ENCODE measurements around the gene IQCN.

Gene IQCN, protein sequence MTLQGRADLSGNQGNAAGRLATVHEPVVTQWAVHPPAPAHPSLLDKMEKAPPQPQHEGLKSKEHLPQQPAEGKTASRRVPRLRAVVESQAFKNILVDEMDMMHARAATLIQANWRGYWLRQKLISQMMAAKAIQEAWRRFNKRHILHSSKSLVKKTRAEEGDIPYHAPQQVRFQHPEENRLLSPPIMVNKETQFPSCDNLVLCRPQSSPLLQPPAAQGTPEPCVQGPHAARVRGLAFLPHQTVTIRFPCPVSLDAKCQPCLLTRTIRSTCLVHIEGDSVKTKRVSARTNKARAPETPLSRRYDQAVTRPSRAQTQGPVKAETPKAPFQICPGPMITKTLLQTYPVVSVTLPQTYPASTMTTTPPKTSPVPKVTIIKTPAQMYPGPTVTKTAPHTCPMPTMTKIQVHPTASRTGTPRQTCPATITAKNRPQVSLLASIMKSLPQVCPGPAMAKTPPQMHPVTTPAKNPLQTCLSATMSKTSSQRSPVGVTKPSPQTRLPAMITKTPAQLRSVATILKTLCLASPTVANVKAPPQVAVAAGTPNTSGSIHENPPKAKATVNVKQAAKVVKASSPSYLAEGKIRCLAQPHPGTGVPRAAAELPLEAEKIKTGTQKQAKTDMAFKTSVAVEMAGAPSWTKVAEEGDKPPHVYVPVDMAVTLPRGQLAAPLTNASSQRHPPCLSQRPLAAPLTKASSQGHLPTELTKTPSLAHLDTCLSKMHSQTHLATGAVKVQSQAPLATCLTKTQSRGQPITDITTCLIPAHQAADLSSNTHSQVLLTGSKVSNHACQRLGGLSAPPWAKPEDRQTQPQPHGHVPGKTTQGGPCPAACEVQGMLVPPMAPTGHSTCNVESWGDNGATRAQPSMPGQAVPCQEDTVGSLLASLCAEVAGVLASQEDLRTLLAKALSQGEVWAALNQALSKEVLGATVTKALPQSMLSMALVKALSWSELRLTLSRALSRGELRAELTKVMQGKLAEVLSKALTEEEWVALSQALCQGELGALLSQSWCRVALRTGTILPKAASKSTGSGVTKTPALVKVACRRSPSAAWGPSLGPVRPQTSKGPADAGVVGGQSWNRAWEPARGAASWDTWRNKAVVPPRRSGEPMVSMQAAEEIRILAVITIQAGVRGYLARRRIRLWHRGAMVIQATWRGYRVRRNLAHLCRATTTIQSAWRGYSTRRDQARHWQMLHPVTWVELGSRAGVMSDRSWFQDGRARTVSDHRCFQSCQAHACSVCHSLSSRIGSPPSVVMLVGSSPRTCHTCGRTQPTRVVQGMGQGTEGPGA (N-terminal part only)

DNA sequence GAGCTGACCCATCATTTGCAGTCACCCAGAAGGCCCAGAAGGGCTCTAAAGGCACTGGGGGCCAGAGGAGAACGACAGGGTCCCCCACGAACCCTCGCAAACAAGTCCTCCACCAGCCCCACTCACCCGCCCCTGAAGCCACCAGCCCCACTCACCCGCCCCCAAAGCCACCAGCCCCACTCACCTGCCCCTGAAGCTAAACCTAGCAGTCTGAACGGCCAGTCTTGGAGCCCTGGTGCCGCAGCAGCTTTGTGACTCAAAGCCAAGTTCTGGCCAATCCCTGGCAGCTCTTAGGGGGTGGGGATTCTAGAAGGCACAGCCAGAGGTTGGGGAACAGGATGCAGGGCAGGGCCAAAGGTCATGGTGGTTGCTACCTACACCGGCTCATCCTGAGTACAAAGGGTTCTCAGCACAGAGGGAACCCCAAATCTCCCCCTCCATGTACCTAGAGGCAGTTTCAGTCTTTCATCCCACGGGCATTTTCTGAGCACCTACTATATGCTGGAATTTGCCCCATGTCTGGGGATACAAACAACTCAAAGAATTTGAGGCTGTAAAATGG lies at the start of gene IQCN:
Gene IQCN (minus strand): TSS at position 234 of the 562 bp plus-strand sequence. CDS start 4,974 bp downstream, outside the sequence.
- DNase-seq = peak; percentile 44

GRCh38 chr19:18322759-18323460 lies 48.7 kb upstream of the IQCN start, which contains the start of gene LSM4:
Gene LSM4 (minus strand): TSS chr19:18323076. CDS start chr19:18323020, 56 bp downstream.
- peak; percentile 100 for DNase-seq

GRCh38 chr19:18322318-18322758 lies 48.1 kb upstream of the IQCN start:
- DNase-seq = peak; percentile 72

- DNase-seq = no peak
Measured at GRCh38 chr19:18321734-18322102, 47.5 kb upstream of the IQCN start.

DNA sequence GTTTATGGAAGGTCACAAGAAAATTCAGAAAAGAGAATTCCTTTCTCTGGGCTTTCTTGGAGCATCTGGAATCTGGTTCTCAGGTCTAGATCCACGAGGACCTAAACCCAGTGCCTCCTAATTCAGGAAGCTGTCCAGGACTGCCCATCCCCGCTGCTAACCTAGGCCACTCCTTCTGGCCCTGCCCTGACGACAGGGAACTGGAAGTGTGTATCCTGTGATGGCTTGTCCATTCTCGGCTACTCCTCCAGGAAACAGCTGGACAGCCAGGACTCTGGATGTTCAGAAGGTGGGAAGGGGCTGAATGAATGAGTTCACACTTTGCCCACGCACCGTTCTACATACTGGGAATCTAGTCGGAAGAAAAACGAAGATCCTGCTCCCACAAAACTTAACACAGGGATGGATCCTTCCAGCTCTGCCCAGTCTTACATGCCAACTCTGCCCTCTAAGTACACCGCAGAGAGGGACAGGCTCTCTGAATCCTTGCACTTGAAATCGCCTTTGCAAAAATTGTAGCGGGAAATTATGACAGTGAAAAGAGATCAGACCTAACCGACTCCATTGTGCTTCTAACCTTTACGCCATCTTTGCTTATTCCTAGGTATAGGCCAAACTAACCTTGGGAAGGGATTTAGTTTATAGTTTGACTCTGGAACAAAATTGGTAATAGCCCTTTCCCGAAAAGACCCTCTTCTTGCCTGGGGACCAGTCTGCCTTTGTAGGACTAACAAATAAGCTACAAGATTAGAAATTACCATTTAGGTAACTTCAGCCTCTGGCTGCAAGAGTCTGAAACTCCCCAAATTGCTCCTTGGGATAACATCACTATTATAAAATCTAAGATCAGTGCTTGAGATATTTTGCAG lies 46.8 kb upstream of the IQCN start:
- no peak for DNase-seq

GRCh38 chr19:18319591-18320135 lies 45.4 kb upstream of the IQCN start:
- DNase-seq = no peak

- DNase-seq = no peak
Measured at GRCh38 chr19:18317961-18318800, 43.9 kb upstream of the IQCN start.

- no peak for DNase-seq
Measured at GRCh38 chr19:18313398-18313797, 39.1 kb upstream of the IQCN start.

- DNase-seq = no peak
Measured at GRCh38 chr19:18312092-18312534, 37.9 kb upstream of the IQCN start.

DNA sequence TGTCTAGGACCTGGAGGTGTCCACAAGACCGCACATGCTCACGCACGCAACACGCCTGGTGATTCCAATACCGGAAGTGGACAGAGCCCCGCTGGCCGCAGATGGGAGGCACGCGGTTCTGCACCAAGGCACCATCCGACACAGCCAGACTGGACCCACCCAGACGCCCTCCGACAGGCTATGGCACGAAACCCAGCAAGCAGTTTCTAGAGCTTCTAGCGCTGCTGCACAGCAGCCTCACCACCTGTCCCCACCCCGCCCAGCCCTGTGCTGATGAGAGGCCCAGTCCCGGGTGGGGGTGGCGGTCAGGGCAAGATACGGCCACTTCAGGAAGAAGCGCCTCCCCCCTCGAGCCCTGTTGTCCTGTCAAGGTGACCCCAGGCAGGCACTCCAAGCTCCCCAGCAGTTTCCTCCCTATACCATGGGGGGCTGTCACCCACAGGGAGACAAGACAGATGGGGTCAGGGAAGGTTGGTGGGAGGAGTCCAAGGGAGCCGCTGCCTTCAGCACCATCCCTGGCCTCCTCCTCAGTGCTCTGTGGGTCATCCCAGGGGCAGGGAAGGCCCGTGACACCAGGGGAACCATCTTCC lies 37.3 kb upstream of the IQCN start:
- no peak for DNase-seq

DNA sequence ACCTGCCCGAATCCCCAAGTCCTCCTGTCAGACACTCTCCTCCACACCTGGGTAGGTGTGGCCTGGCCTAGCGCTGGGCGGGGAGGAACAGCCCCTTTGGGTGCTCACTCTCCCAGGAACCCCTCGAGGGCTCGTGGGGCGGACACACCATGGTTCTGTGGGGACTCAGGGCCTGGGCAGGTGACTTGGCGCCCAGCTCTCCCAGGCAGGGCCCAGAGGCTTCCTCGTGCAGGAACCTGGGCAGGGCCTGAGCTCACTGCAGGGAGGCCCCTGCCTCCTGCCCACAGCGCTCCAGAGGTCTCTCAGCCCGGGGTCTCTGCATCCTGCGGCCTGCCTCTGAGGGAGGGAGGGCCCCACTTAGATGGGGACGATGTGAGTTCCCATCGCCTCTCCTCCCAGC lies 36.7 kb upstream of the IQCN start:
- no peak for DNase-seq

GRCh38 chr19:18310118-18310909 lies 36.1 kb upstream of the IQCN start:
- no peak for DNase-seq

GRCh38 chr19:18309525-18310064 lies 35.3 kb upstream of the IQCN start:
- DNase-seq = no peak

DNA sequence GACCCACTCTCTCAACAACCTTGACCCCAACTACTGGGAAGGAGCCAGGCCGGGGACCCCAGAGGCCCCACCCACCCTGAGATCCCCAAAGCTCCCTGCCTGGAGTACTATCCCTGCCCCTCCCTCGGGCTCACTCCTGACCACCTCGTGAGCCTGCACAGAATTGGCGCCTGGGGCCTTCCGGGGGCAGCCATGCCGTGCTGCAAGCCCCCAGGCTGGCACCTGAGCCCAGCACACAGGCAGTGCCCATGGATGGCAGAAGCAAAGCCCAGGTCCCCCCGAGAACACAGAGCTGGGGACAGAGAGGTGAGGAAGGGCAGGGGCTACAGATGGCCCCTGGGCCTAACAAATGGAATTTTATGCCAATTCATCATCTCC lies 34.7 kb upstream of the IQCN start:
- no peak for DNase-seq

DNA sequence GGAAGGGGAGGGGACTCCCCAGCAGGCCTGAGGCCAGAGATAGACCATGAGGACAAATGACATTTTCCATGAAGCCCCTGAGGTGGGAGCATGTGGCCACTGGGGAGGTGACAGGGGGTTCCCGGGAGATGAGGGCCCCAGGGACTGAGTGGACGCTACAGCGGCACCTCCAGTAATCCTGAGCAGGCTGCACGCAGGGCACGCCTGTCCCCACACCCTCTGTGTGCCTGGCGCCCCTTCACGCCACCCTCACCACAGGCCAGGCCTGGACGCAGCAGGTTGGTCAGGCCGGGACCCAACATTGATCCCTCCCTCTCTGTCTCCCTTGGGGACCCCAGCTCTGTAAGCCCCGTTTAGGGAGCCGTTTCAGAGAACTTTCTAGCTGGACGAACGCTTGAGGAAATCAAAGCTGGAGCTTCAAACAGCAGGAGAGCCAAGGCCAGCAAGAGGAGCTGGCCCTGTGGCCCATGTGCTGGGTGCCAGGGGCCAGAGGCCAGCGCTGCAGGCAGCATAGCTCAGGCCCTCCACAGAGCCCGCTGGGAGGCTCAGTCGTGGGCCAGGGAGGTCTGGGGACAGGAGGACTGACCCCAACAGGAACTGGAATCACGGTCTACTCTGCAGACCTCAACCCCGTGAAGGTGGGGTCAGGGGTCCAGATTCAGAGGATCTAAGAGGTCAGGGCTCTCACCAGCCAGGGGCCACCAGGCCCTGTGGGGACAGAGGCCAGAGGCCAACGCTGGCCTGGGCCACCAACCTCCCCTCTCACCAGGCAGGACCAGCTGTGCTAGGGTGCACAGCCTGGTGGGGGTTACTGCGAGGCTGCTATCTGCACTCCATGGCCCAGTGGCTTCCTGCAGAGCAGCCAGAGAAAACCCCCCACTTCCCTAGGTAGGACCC lies 34.0 kb upstream of the IQCN start:
- DNase-seq = no peak

DNA sequence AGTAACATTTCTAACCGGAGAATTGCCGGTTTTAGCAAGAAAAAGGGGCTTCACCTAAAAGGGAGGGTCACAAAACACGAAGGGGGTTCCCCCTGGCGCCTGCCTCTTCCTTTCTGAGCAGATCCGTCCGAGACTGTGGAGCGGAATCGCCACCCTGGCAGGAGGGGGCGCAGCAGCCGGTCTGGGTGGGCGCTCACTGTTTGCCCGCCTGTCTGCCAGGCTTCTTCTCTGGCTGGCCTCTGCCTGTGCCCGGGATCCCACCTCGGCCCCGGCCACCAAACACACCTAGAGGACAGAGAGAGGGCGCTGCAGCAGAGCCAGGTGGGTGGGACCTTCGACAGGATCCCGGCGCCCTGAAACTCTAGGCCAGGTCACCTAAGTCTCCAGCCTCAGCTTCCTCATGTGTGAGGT lies 33.0 kb upstream of the IQCN start:
- DNase-seq = no peak

GRCh38 chr19:18306888-18307260 lies 32.6 kb upstream of the IQCN start:
- no peak for DNase-seq
